ENCODE measurements around the gene CDH23.

- TF ChIP-seq, protein P1, sequence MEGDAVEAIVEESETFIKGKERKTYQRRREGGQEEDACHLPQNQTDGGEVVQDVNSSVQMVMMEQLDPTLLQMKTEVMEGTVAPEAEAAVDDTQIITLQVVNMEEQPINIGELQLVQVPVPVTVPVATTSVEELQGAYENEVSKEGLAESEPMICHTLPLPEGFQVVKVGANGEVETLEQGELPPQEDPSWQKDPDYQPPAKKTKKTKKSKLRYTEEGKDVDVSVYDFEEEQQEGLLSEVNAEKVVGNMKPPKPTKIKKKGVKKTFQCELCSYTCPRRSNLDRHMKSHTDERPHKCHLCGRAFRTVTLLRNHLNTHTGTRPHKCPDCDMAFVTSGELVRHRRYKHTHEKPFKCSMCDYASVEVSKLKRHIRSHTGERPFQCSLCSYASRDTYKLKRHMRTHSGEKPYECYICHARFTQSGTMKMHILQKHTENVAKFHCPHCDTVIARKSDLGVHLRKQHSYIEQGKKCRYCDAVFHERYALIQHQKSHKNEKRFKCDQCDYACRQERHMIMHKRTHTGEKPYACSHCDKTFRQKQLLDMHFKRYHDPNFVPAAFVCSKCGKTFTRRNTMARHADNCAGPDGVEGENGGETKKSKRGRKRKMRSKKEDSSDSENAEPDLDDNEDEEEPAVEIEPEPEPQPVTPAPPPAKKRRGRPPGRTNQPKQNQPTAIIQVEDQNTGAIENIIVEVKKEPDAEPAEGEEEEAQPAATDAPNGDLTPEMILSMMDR (IDR thresholded peaks at IDR 0.05) = no peak
- no peak for TF ChIP-seq POLR2A (IDR thresholded peaks at IDR 0.05)
These were observed 207.8 kb downstream of the CDH23 start for GRCh38 chr10:71604324-71605018.
